ENCODE data around the gene KIF2C. TPM values are rescaled to one million over a fixed set of nuclear protein-coding genes. Genes with fewer than 3 reads are reported as not detected.

Gene KIF2C
- total RNA-seq, 2 donors from 2014 or later, result 93.4 to 124 TPM

Other genes starting within 250 kb of the KIF2C start
- gene TMEM53, start 65.4 kb upstream of the KIF2C start, total RNA-seq, result 1 to 10 TPM; 3.5 to 4.2 TPM
- gene ARMH1, start 65.1 kb upstream of the KIF2C start, total RNA-seq, result 10 to 100 TPM; 10.7 to 65.8 TPM
- gene RNU5D-1, start 8.7 kb upstream of the KIF2C start, total RNA-seq, result not detected
- 1,000 to 10,000 TPM; 2,475 to 3,183 TPM for gene RPS8, start 35.7 kb downstream of the KIF2C start, total RNA-seq
- 1 to 10 TPM in 1 of 2 donors, under 1 TPM in 1; 0.97 to 2.0 TPM for gene BEST4, start 48.3 kb downstream of the KIF2C start, total RNA-seq
- gene PLK3, start 60.5 kb downstream of the KIF2C start, total RNA-seq, result 10 to 100 TPM; 58.7 to 92.0 TPM
- gene DYNLT4, start 67.5 kb downstream of the KIF2C start, total RNA-seq, result 1 to 10 TPM in 1 of 2 donors, under 1 TPM in 1; 0.56 to 1.2 TPM
- gene BTBD19, start 68.7 kb downstream of the KIF2C start, total RNA-seq, result 10 to 100 TPM; 15.9 to 62.7 TPM
- 1 to 10 TPM in 1 of 2 donors, under 1 TPM in 1; 0.64 to 1.1 TPM for gene PTCH2, start 103.4 kb downstream of the KIF2C start, total RNA-seq
- gene EIF2B3, start 246.8 kb downstream of the KIF2C start, total RNA-seq, result 10 to 100 TPM; 20.1 to 44.2 TPM